Measurements from ENCODE around the gene AFAP1L2.

The AFAP1L2 gene

DNA sequence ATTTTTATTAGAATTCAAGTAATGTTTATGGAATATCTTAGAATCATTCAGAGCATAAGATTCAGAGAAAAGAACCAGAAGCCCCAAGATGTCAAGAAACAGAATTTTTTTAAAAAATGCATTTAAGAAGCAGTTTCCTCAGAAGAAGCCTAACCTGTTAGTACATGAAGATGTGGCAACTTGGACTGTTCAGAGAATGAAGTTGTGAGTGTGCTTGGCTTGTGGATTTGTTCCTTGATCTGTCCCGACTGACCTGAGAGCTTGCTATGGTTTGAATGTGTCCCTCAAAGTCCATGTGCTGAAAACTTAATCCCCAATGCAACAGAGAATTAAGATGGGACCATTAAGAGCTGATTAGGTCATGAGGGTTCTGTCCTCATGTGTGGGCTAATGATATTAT lies 13.8 kb upstream of the AFAP1L2 start:
- in situ Hi-C loops (cut with MboI; ENCODE audit: low sequenced_read_pairs): no loop called here

- in situ Hi-C loops (cut with MboI; ENCODE audit: low sequenced_read_pairs): no loop called here
Measured at GRCh38 chr10:114412907-114413797, 8.8 kb upstream of the AFAP1L2 start.

DNA sequence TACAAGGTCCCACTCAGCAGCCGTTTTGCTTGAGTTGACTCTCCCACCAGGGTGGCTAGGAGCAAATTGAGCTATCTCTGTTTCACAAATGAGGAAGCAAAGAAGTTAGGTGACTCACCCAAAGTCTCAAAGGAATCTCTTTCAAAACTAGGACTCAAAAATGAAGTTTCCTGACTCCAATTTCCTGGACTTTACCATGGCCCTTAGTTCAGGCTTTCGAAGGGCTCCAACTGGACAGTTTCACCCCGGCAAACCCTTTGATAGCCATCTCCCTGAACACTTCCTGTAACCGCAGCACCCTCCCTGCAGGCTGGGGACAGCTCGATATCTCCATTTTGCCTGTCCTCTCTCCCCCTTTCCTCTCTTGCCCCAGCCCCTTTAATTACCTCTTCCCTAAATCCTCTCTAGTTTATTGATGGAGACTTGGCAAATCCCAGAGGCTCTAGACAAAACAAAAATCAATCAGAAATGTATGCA lies 4.7 kb upstream of the AFAP1L2 start:
- in situ Hi-C loops (cut with MboI; ENCODE audit: low sequenced_read_pairs): no loop called here

GRCh38 chr10:114408112-114408967 lies 4.0 kb upstream of the AFAP1L2 start:
- in situ Hi-C loops (cut with MboI; ENCODE audit: low sequenced_read_pairs): no loop called here

DNA sequence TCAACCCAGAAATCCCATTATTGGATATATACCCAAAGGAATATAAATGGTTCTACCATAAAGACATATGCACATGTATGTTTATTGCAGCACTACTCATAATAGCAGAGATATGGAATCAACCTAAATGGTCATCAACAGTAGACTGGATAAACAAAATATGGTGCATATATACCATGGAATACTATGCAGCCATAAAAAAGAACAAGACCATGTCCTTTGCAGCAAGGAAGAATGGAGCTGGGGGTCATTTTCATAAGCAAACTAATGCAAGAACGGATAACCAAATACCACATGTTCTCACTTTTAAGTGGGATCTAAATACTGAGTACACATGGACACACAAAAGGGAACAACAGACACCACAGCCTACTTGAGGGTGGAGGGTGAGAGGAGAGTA lies 2.2 kb upstream of the AFAP1L2 start:
- in situ Hi-C loops (cut with MboI; ENCODE audit: low sequenced_read_pairs): no loop called here

DNA sequence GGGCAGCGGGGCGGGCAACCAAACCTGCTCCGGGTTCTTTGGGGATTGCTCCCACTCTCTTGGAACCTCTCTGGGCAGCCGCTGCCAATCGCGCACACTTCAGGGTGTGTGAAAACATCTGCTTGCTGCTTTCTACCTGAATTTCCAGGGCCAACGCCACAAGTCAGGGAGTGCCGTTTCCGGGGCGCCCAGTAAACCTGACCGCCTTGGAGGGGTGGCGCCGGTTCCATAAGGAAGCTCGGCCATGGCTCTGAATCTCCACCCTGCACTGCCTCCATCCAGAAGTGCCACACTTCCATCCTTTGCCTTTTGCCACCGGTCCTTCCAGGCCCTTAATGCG lies 679 bp upstream of the AFAP1L2 start:
- in situ Hi-C loops (cut with MboI; ENCODE audit: low sequenced_read_pairs): no loop called here

DNA sequence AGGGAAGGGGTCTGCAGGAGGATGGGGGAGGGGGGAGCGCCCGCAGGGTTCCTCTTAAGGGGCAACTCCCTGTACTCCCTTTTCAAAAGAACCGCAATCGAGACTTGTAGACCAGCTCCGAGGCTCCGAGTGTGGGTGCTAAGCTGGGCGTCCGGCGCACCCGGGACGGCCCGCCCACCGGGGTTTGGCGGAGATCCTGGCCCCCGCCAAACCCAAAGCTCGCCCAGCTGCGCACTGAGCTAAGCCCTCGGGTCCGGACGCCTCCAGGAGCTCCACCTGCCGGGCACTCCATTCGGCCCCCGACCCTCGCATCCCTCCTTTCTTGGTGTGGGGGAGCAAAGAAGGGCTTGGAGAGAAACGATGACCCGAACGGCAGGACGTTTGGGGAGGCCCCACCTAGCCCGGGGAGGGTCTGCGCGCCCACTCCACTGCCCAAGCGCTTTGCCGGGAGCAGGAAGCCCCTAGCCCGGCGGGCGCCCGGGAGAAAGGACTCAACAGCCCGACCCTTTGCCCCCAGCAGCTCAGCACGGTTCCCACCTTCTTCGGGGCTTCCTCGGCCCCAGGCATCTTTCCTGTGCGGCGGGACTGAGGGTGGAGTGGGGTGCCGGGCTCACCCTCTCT lies 651 bp downstream of the AFAP1L2 start:
- in situ Hi-C loops (cut with MboI; ENCODE audit: low sequenced_read_pairs): no loop called here

DNA sequence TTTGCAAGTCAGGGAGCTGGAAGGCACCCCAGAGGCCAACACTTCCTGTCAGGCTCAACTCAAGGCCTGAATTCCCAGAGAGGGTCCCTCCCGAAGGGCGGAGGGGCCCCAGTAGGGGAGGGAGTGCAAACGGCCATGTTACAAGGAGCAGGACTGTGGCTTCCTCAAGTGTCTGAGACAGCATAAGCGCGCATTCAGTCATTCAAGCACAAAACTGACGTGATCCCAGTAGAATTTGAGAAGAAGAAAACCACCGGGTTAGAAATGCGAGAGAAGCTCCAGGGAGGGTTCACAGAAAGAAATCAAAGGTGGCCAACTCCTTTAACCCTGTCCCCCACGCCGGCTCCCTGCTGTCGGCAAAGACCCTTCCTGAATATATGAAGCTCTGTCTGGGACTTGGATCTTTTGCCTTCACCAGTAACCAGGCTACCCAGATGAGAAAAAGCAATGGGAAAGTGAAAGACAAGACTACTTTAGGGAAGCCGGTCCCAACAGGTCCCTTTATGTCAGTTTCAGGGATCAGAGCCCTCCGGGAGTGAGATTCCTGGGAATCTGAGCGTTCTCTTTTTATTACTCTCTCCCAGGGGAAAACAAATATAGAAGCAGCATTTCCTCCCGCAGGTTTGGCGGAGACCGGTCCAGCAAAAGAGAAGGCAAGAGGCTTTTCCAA lies 1.3 kb downstream of the AFAP1L2 start:
- in situ Hi-C loops (cut with MboI; ENCODE audit: low sequenced_read_pairs): no loop called here

GRCh38 chr10:114402233-114402632 lies 2.1 kb downstream of the AFAP1L2 start:
- in situ Hi-C loops (cut with MboI; ENCODE audit: low sequenced_read_pairs): no loop called here

- in situ Hi-C loops (cut with MboI; ENCODE audit: low sequenced_read_pairs): no loop called here
Measured at GRCh38 chr10:114401195-114401791, 3.0 kb downstream of the AFAP1L2 start.

- in situ Hi-C loops (cut with MboI; ENCODE audit: low sequenced_read_pairs): no loop called here
Measured at GRCh38 chr10:114400091-114400490, 4.2 kb downstream of the AFAP1L2 start.

DNA sequence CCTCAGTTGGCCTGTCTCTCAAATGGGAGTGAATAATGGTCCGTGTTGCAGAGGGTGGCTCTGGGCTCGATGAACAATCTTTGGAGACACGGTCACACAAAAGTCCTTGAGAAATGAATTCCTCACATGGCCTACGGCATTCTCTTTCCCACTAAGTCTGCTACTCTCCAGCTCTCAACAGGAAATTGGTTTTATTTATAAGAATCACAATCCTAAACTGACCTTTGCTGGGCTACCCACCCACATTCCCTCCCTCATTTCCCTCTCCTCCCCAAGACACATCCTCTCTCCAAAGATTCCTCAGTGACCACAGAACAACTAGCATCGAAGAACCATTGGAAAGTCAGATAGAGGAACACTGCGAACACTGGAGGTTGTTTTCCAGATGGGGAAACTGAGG lies 4.7 kb downstream of the AFAP1L2 start:
- in situ Hi-C loops (cut with MboI; ENCODE audit: low sequenced_read_pairs): no loop called here

DNA sequence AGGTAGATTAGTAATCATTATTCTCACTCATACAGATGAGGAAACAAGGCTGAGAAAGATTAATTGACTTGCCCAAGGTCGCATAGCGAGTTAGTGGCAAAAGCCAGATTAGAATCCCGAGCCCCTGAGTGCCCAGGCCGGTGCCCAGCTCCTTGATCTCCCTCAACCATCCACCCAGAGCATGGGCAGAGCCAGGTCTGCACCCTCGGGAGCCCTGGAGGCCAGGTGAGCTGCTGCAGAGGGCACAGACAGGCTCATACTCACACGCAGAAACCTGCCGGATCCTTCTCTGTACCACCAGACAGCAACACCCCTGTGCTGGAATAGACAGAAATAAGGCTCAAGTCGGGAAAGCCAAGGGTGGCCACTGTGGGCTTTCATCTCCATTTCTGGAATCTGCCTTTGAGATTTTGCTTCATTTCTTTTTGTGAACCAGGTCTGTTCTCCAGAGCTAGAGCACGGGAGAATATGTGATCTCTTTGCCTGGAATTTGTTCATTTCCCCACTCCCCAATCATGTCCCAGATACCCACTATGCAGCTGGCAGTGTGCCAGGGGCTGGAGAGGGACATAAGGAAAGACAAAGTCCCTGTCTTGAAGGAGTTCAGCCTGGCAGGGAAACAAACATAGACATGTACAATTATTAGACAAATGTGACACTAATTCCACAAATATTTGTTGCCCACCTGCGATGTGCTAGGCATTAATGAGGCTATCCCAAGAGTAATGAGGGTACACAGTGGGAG lies 5.5 kb downstream of the AFAP1L2 start:
- in situ Hi-C loops (cut with MboI; ENCODE audit: low sequenced_read_pairs): no loop called here

DNA sequence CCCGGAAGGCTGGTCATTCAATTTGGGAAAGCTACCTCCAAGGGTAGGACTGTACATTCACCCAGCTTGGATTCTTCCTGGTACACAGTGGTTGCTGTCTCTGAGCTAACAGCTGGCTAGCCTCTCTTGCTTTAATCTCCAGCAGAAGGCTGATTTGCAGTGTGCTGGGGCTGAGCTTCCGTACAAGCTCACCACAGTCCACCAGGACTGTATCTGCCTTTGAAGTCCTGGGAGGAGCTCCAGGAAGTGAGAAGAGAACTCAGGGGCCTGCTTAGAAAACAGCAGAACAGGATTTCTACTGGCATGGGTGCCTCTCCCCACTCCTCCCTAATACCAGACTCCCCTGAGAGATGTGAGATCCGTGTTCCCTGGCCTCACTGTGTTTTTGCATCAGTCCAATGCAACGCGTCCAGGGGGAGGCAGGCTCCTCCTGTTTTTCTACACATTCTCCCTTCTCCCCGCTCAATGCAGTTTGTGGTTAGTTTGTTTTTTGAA lies 6.6 kb downstream of the AFAP1L2 start:
- in situ Hi-C loops (cut with MboI; ENCODE audit: low sequenced_read_pairs): no loop called here

DNA sequence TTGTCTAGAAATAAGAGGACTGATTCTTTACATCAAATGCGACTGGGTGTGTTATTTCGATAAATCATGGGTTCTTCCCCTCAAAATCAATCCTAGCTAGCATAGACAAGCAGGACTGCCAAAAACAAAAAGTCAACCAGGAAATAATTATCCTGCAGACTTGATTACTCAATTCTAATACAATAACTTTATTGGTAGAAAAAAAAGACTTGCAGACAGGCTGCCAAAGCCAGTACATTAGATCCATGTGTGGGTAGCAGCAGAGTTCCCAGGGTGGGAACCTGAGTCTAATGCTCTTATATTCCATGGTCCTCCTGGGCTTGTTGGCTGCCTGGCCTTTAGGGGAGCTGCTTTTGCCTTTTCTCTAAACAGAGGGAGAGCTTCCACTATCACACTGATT lies 7.8 kb downstream of the AFAP1L2 start:
- in situ Hi-C loops (cut with MboI; ENCODE audit: low sequenced_read_pairs): no loop called here

GRCh38 chr10:114395366-114396022 lies 8.8 kb downstream of the AFAP1L2 start:
- in situ Hi-C loops (cut with MboI; ENCODE audit: low sequenced_read_pairs): no loop called here

GRCh38 chr10:114394531-114394930 lies 9.8 kb downstream of the AFAP1L2 start:
- in situ Hi-C loops (cut with MboI; ENCODE audit: low sequenced_read_pairs): no loop called here

- in situ Hi-C loops (cut with MboI; ENCODE audit: low sequenced_read_pairs): no loop called here
Measured at GRCh38 chr10:114393886-114394285, 10.4 kb downstream of the AFAP1L2 start.

DNA sequence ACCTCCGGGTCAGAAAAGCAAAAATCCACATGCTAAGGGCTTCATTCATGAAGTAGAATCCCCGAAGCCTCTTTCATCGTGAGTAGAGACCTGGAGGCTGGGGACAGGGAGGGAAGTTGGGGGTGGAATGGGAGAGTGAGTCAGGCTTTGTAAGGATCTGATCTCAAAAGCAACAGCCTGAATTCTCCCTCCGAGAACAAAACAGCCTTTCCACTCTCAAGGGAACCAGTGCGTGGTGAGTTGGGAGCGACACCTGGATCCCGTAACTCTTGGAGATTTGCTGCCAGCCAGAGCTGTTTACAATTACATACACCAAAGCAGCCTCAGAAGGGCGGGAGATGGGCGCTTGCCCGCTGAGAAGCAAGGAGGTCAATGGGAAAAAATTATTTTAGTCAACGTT lies 10.8 kb downstream of the AFAP1L2 start:
- in situ Hi-C loops (cut with MboI; ENCODE audit: low sequenced_read_pairs): no loop called here

All from HL-60/S4 treated with phorbol 12-myristate 13-acetate at 8.2 ng/mL for 4 days and 3 days (cell line).